Gastrocnemius medialis (tissue), 4 donors: ENCODE results near the gene SYCE1L.

Experiments
- CTCF ChIP-seq, 5 experiments: fragments of 450-650 bp in 3 of 5; fragments of 200-600 bp in 2 of 5; sonication (generic) in 2 of 5; IDR thresholded peaks in 4 of 5; conservative IDR thresholded peaks in 1 of 5; 1 replicate in 4 of 5; 2 replicates in 1 of 5; pipeline ENCODE4 v1.5.1; 2016 to 2019; ENCODE audit warnings: antibody characterized with exemption in 5 of 5, mild to moderate bottlenecking in 3 of 5, moderate library complexity in 3 of 5
- POLR2A ChIP-seq, 2 donors: fragments of 450-650 bp; IDR thresholded peaks; one replicate each; pipeline ENCODE4 v1.6.1; 2017; ENCODE audit warnings: antibody characterized with exemption in 2 of 2, mild to moderate bottlenecking in 2 of 2, moderate library complexity in 2 of 2

GRCh38 chr16:77190478-77191258 is 8.5 kb upstream of the SYCE1L start, which contains the start of gene MON1B:
- TF ChIP-seq CTCF (IDR thresholded peaks at IDR 0.05 in 4 of 5, conservative IDR thresholded peaks at IDR 0.05 in 1 of 5), result no peak
- TF ChIP-seq POLR2A (IDR thresholded peaks at IDR 0.05), result peak; percentile 48 to 72
